T-cell (primary cell): Measurements from ENCODE around the gene AP3S2. TPM values are rescaled to one million over a fixed set of nuclear protein-coding genes. Genes with fewer than 3 reads are reported as not detected.
A peak's percentile ranks its signal among the peaks of the same experiment; 100 is the strongest.

Experiments
- ATAC-seq, 4 experiments: fragments of 200-7000 bp in 3 of 4; fragments of 150-1000 bp in 1 of 4; cut with Tn5 transposase; replicated peaks in 1 of 4; 1 replicate in 3 of 4; 2 replicates in 1 of 4; pipeline ENCODE4 v1.10.0; 2021; ENCODE audit warnings: moderate library complexity in 3 of 4, mild to moderate bottlenecking in 2 of 4, moderate number of reproducible peaks in 1 of 4
- CTCF ChIA-PET, 2 donors: fragments of 300-600 bp; sonication (Branson Sonifier 250); formaldehyde crosslinking; loops; one replicate each; lab custom pipeline; 2022; ENCODE audit warnings: antibody characterized with exemption in 2 of 2; lab: Charles Lee
- POLR2A ChIA-PET, 2 donors: fragments of 300-600 bp; sonication (Branson Sonifier 250); formaldehyde crosslinking; loops; one replicate each; lab custom pipeline; 2022; ENCODE audit warnings: antibody characterized with exemption in 2 of 2; lab: Charles Lee
- DNase-seq, 35 experiments: peaks; one replicate each; pipeline versions ENCODE4 v3.0.0 to v3.0.0-alpha.2; 2013 to 2023
- H3K27ac ChIP-seq: one replicate; pipeline ENCODE4 v1.5.1; 2013; ENCODE audit warnings: low read length
- H3K27me3 ChIP-seq, 2 experiments: replicated peaks in 1 of 2; 1 replicate in 1 of 2; 2 replicates in 1 of 2; pipeline versions ENCODE4 v1.6.1 to v1.7.0; 2013; ENCODE audit warnings: low read length in 1 of 2, mixed read lengths in 1 of 2; ENCODE audit not compliant: control insufficient read depth in 2 of 2, insufficient read depth in 2 of 2; ENCODE audit errors: extremely low read depth in 1 of 2
- H3K36me3 ChIP-seq, 2 donors: 1 replicate in 1 of 2; 2 replicates in 1 of 2; pipeline versions ENCODE4 v1.6.1 to v1.7.0; 2013; ENCODE audit warnings: low read length in 1 of 2; ENCODE audit not compliant: control insufficient read depth in 2 of 2, insufficient read depth in 1 of 2; ENCODE audit errors: extremely low read depth in 1 of 2
- H3K4me1 ChIP-seq, 2 experiments: 1 replicate in 1 of 2; 2 replicates in 1 of 2; pipeline versions ENCODE4 v1.6.1 to v1.7.0; 2013; ENCODE audit warnings: low read length in 2 of 2, mixed read lengths in 1 of 2; ENCODE audit not compliant: insufficient read depth in 2 of 2, control insufficient read depth in 1 of 2; ENCODE audit errors: extremely low read depth in 1 of 2
- H3K4me3 ChIP-seq, 2 donors: 1 replicate in 1 of 2; 2 replicates in 1 of 2; pipeline versions ENCODE4 v1.5.1 to v1.7.0; 2013; ENCODE audit warnings: mild to moderate bottlenecking in 2 of 2, low read length in 1 of 2, moderate library complexity in 1 of 2; ENCODE audit not compliant: control insufficient read depth in 1 of 2; ENCODE audit errors: extremely low read depth in 1 of 2
- H3K9me3 ChIP-seq: 2 replicates; pipeline ENCODE4 v1.7.0; 2013
- H3K27ac Mint-ChIP-seq, 2 donors: one replicate each; pipeline ENCODE4 v1.8.0; 2020 to 2021; ENCODE audit warnings: mild to moderate bottlenecking in 2 of 2, mixed read lengths in 2 of 2
- H3K27me3 Mint-ChIP-seq, 2 donors: one replicate each; pipeline ENCODE4 v1.8.0; 2021 to 2022; ENCODE audit warnings: mixed read lengths in 2 of 2
- H3K36me3 Mint-ChIP-seq: one replicate; pipeline ENCODE4 v1.8.0; 2021; ENCODE audit warnings: mixed read lengths
- H3K4me1 Mint-ChIP-seq, 3 donors: one replicate each; pipeline ENCODE4 v1.8.0; 2020 to 2022; ENCODE audit warnings: mixed read lengths in 3 of 3, mild to moderate bottlenecking in 1 of 3
- H3K4me3 Mint-ChIP-seq, 3 donors: one replicate each; pipeline ENCODE4 v1.8.0; 2020 to 2022; ENCODE audit warnings: mild to moderate bottlenecking in 3 of 3, mixed read lengths in 3 of 3, moderate library complexity in 3 of 3
- H3K9me3 Mint-ChIP-seq, 3 donors: one replicate each; pipeline ENCODE4 v1.8.0; 2020 to 2022; ENCODE audit warnings: mixed read lengths in 3 of 3
- WGBS: methylation state at CpG from one replicate; pipeline ENCODE4 v1.1.5; 2013; ENCODE audit warnings: missing lambda C conversion rate; ENCODE audit not compliant: insufficient coverage; 5-methylcytosine and 5-hydroxymethylcytosine counted together
- total RNA-seq, 35 experiments: library from RNA in 6 of 35; stranded (reverse) in 6 of 35; fragments of 120-200 nt in 1 of 35; gene quantifications; one replicate each; pipeline versions ENCODE4 v1.2.1 to v1.2.4 and lab custom pipeline; 2013 to 2026

AP3S2 gene
- total RNA-seq, 5 donors from 2014 or later (not counting 1 experiment from before 2014, with no cell fraction given): 22.8 to 30.5 (median 24.9) TPM

DNA sequence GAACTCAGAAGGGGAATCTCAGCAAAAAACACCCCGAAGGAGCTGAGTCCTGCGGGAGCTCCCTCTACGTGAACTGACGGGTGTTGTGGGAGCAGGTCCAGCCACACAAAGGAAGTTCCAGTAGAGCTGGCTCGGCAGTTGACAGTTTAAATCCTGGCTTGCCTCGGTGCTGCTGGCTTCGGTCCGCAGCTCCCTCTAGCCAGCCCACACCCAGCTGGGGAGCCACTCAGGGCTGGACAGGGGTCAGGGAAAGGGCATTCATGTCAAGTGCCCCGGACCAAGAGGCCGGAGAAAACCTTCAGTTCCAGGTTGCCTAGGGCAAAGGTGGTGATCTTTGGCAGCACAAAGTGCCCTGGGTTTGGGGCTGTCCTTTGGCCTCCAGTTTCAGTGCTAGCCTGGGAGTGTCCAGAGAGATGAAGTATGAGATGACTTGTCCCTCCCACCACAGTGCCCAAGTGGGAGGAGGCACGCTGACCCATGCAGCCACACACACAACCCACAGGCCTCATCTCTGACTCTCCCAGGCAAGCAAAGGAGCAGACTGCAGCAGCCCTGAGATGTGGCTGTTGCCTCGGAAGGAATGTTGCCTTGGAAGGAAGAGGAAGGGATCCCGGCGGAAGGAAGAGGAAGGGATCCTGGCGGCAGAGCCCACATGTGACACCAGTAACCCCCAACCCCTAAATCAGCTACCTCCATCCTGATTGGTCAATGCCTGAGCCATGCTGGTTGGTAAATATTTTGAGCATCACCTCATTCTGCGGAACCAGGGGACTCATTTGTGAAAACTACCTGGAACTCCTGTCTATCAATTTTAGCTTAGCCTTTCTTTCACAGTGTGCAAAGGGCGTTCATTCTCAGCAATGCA lies 65.3 kb downstream of the AP3S2 start:
- H3K36me3 ChIP-seq: peaks cover 6 to 10% of the 10 kb centered on the region in 2 donors
- no peak for ATAC-seq
- H3K27ac ChIP-seq: no peak overlapping the region
- no peak for DNase-seq
- Mint-ChIP-seq H3K9me3 (no peaks in the 10 kb centered on the region), H3K27me3 (peaks cover 0 to 3% of the 10 kb centered on the region in 2 donors), H3K4me3 (no peak overlapping the region), H3K36me3 (peaks cover 10% of the 10 kb centered on the region), H3K27ac (no peak overlapping the region), H3K4me1 (no peaks in the 10 kb centered on the region)
- H3K4me1 ChIP-seq: no peaks in the 10 kb centered on the region
- 71% methylated on average over 4 of the region's 17 CpGs for WGBS
- no peaks in the 10 kb centered on the region for H3K9me3 ChIP-seq
- no peak overlapping the region for H3K4me3 ChIP-seq
- ChIA-PET POLR2A (no interaction called here), CTCF (no interaction called here)
- H3K27me3 ChIP-seq: peaks cover 0 to 13% of the 10 kb centered on the region in 2 experiments

DNA sequence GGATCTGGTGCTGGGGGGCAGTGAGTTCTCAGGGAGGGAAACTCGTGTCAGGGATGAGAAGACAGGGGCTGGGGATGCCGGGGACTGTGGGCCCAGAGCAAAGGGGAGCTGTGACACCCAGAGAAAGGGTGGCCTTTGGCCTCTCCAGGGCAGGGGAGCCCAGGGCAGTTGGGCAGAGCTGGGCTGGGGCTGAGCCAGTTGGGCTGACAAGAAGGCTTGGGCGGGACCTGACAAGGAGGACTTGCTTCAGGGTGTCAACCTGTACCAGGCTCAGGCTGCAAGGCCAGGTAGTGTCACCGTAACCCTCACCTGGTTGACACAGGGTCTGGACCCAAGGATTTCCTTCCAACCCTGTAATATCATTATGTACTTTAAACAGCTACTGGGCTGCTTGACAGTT lies 66.0 kb downstream of the AP3S2 start:
- CTCF ChIA-PET: no interaction called here
- no peak for ATAC-seq
- no peak overlapping the region for H3K4me3 Mint-ChIP-seq
- POLR2A ChIA-PET: no interaction called here
- Histone ChIP-seq H3K27ac (no peak overlapping the region), H3K36me3 (peaks cover under 1 to 3% of the 10 kb centered on the region in 2 donors), H3K4me1 (no peaks in the 10 kb centered on the region), H3K27me3 (peaks cover 0 to 20% of the 10 kb centered on the region in 2 experiments), H3K9me3 (no peaks in the 10 kb centered on the region), H3K4me3 (no peak overlapping the region)
- 74% methylated on average over 3 of the region's 4 CpGs for WGBS
- H3K9me3 Mint-ChIP-seq: no peaks in the 10 kb centered on the region
- H3K27ac Mint-ChIP-seq: no peak overlapping the region
- peaks cover 3% of the 10 kb centered on the region for H3K36me3 Mint-ChIP-seq
- DNase-seq: no peak
- H3K4me1 Mint-ChIP-seq: no peaks in the 10 kb centered on the region
- peaks cover 0 to 3% of the 10 kb centered on the region in 2 donors for H3K27me3 Mint-ChIP-seq

DNA sequence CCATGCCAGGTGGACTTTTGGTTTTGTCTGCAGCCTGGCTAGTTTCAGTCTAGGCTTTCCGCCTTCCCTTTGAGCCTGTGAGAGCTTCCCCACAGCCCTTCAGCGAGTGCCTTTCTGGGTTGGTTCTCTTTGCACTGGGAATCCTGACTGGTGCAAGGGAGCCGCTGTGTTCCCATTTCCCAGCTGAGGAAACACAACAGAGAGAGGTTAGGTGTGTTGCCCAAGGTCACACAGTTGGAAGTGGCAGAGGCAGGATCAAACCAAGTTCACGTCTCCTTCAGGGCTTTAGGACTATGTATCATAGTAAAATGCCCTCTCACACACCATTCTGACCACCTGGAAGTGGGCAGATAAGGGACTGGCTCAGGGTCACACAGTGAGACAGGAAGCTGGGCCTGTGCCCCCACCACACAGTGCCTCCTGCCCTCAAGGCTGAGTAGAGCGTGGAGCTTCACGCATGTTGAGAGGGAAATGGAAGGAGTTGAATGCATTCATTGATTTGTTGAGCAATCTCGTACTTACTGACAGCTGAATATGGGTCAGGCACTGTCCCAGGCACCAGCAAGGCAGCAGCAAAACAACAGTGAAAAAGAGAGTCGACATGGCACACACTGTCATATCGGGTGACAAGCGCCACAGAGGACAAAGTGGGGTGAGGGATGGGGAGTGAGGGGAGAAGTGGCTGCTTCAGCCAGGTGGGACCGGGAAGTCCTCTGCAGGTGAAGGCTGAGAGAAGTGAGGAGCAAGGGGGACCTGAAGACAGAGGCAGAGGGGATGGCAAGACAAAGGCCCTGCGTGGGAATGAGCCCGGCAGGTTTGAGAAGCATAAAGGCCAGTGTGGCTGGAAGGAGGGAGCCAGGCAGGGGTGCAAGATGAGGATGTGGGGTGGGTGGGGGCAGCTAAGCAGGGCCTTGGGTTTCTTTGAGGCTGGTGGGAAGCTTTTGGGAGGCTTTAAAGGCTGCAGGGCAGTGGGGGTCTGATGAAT lies 66.8 kb downstream of the AP3S2 start:
- WGBS: 96% methylated on average over 8 of the region's 13 CpGs
- Histone ChIP-seq H3K27ac (no peak overlapping the region), H3K4me1 (no peaks in the 10 kb centered on the region), H3K27me3 (peaks cover 0 to 27% of the 10 kb centered on the region in 2 experiments), H3K36me3 (peaks cover 0 to 2% of the 10 kb centered on the region in 2 donors), H3K9me3 (no peaks in the 10 kb centered on the region), H3K4me3 (no peak overlapping the region)
- Mint-ChIP-seq H3K4me1 (no peaks in the 10 kb centered on the region), H3K36me3 (peaks cover 2% of the 10 kb centered on the region), H3K9me3 (no peaks in the 10 kb centered on the region), H3K4me3 (no peak overlapping the region), H3K27me3 (peaks cover 8 to 12% of the 10 kb centered on the region in 2 donors), H3K27ac (no peak overlapping the region)
- ChIA-PET POLR2A (no interaction called here), CTCF (no interaction called here)
- DNase-seq: no peak
- no peak for ATAC-seq

DNA sequence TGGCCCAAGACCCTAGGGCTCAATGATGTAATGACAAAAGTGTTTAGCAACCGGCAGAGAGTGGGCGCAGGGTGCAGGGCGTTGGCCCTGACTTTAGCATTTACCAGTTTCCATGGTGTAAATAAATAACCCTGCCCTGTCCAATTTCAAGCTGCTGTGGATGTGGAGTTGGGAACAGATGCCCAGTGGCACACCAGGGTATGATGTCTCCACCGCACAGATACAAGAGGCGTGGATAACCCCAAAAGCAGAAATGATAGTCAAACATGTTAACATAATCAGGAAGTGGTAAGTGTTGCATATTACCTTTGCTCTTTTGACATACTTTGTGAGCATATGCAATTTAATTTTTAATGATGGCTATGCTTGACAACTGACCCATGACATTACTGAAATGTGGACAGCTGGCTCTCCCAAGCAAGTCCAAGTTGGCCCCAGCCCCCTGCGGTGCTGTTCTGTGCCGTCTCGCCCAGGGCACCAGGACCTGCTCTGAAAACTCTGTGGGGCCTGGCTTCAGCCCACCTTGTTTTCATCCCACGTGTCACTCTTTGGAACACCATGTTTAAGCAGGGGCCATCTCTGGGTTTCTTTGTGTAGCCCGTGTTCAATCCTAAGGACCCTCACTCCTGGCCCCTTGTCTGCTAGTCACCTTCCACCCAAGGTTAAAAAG lies 68.4 kb downstream of the AP3S2 start:
- H3K4me1 ChIP-seq: no peaks in the 10 kb centered on the region
- Mint-ChIP-seq H3K9me3 (no peaks in the 10 kb centered on the region), H3K4me3 (no peak overlapping the region), H3K4me1 (no peaks in the 10 kb centered on the region), H3K36me3 (no peaks in the 10 kb centered on the region), H3K27ac (no peak overlapping the region), H3K27me3 (peaks cover 8 to 12% of the 10 kb centered on the region in 2 donors)
- H3K4me3 ChIP-seq: no peak overlapping the region
- ChIA-PET POLR2A (no interaction called here), CTCF (no interaction called here)
- H3K9me3 ChIP-seq: no peaks in the 10 kb centered on the region
- ATAC-seq (no peak), DNase-seq (peak in 1 of 35 experiments; percentile 11)
- no peaks in the 10 kb centered on the region for H3K36me3 ChIP-seq
- 87% methylated on average over 8 of the region's 10 CpGs for WGBS
- H3K27me3 ChIP-seq: peaks cover 0 to 34% of the 10 kb centered on the region in 2 experiments
- no peak overlapping the region for H3K27ac ChIP-seq

DNA sequence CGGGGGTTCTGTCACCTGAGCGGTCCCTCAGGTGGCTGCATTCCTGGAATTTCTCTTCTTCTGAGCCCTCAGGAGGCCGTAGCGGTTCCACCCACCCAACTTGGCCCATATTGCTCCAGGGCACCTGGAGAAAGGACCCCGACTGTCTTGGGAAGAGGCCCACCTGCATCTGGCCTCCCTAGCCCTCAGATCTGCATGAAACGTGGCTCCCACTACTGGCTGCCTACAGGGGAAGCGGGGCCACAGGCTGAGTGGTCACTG lies 69.3 kb downstream of the AP3S2 start:
- no peaks in the 10 kb centered on the region for H3K4me1 Mint-ChIP-seq
- Histone ChIP-seq H3K27ac (no peak overlapping the region), H3K27me3 (peaks cover 0 to 34% of the 10 kb centered on the region in 2 experiments), H3K9me3 (no peaks in the 10 kb centered on the region), H3K36me3 (no peaks in the 10 kb centered on the region), H3K4me1 (no peaks in the 10 kb centered on the region), H3K4me3 (no peak overlapping the region)
- ChIA-PET CTCF (no interaction called here), POLR2A (no interaction called here)
- peaks cover 8 to 12% of the 10 kb centered on the region in 2 donors for H3K27me3 Mint-ChIP-seq
- no peaks in the 10 kb centered on the region for H3K9me3 Mint-ChIP-seq
- H3K36me3 Mint-ChIP-seq: no peaks in the 10 kb centered on the region
- ATAC-seq (no peak), DNase-seq (no peak)
- no peak overlapping the region for H3K4me3 Mint-ChIP-seq
- no peak overlapping the region for H3K27ac Mint-ChIP-seq
- WGBS: 69% methylated on average over 7 of the region's 7 CpGs
